Stomach (tissue), 9 donors: Measurements from ENCODE around the gene IGFBP3. TPM values are rescaled to one million over a fixed set of nuclear protein-coding genes. Genes with fewer than 3 reads are reported as not detected.
"Not testable (repeated sequence)": the region's sequence is repeated elsewhere in the genome, so short reads cannot be mapped to it uniquely, and the experiment has no call there.

ENCODE experiments used
- DNase-seq, 2 donors: peaks; one replicate each; pipeline versions ENCODE4 v3.0.0 to v3.0.0-alpha.2; 2013 to 2019
- H3K27ac ChIP-seq, 5 donors: fragments of 200-600 bp in 4 of 5; sonication (generic) in 4 of 5; one replicate each; pipeline ENCODE4 v1.5.1; 2013 to 2019; ENCODE audit warnings: mild to moderate bottlenecking in 1 of 5, moderate library complexity in 1 of 5
- H3K27me3 ChIP-seq, 3 donors: fragments of 200-600 bp; sonication (generic); one replicate each; pipeline ENCODE4 v1.5.1; 2017 to 2019; ENCODE audit warnings: mixed run types in 1 of 3
- H3K36me3 ChIP-seq, 4 donors: fragments of 200-600 bp; sonication (generic); 1 replicate in 3 of 4; 2 replicates in 1 of 4; pipeline ENCODE4 v1.5.1; 2016 to 2019
- H3K4me1 ChIP-seq, 4 donors: fragments of 200-600 bp; sonication (generic); one replicate each; pipeline ENCODE4 v1.5.1; 2016 to 2019
- H3K4me3 ChIP-seq, 4 donors: fragments of 200-600 bp; sonication (generic) in 3 of 4; one replicate each; pipeline ENCODE4 v1.5.1; 2016 to 2019; ENCODE audit warnings: mild to moderate bottlenecking in 1 of 4
- H3K9me3 ChIP-seq, 4 donors: fragments of 200-600 bp; sonication (generic); one replicate each; pipeline ENCODE4 v1.5.1; 2016 to 2019
- EP300 ChIP-seq: sonication (generic); formaldehyde crosslinking; IDR thresholded peaks from one replicate; pipeline ENCODE4 v1.6.1; 2017; ENCODE audit warnings: antibody characterized with exemption
- POLR2A ChIP-seq, 4 donors: fragments of 450-650 bp; IDR thresholded peaks; one replicate each; pipeline ENCODE4 v1.6.1; 2016; ENCODE audit warnings: antibody characterized with exemption in 4 of 4, control low read depth in 2 of 4, mild to moderate bottlenecking in 1 of 4, moderate library complexity in 1 of 4
- POLR2AphosphoS5 ChIP-seq, 3 donors: sonication (generic); formaldehyde crosslinking; IDR thresholded peaks; one replicate each; pipeline ENCODE4 v1.6.1; 2016; ENCODE audit warnings: antibody characterized with exemption in 3 of 3
- WGBS, 5 donors: extraction: QIAGEN DNeasy Blood & Tissue Kit in 3 of 5; methylation state at CpG; one replicate each; pipeline versions ENCODE4 v1.1.5 to v1.1.7; 2013 to 2018; 5-methylcytosine and 5-hydroxymethylcytosine counted together
- intact Hi-C: fragments of 100-400 bp; cut with DNase I; formaldehyde crosslinking; loops from one replicate; pipeline ENCODE4 v1.15.1; 2023; ENCODE audit warnings: low total_unique reads
- polyA plus RNA-seq, 3 donors: library from polyadenylated mRNA; stranded (reverse); fragments of 200-250 nt; gene quantifications; one replicate each; pipeline ENCODE4 v1.2.3, GENCODE V29; 2013
- total RNA-seq, 5 donors: library from RNA; depleted of rRNA; stranded (reverse); fragments of >200 nt; gene quantifications; one replicate each; pipeline versions ENCODE4 v1.1.0 to v1.2.3, GENCODE V29; 2014 to 2016
- TF ChIP-seq, protein P1 (sequence below), 7 experiments: fragments of 450-650 bp in 4 of 7; fragments of 200-600 bp in 3 of 7; sonication (generic) in 3 of 7; IDR thresholded peaks; one replicate each; pipeline ENCODE4 v1.5.1; 2016 to 2019; ENCODE audit warnings: antibody characterized with exemption in 7 of 7, control low read depth in 2 of 7, mild to moderate bottlenecking in 1 of 7
- donor health status: healthy with polysubstance abuse.
- donor health status: Bipolar disorder and iron deficiency.
- donor health status: healthy.

IGFBP3 gene
- total and polyA plus RNA-seq, 8 donors: 12.1 to 218 (median 53.9) TPM

DNA sequence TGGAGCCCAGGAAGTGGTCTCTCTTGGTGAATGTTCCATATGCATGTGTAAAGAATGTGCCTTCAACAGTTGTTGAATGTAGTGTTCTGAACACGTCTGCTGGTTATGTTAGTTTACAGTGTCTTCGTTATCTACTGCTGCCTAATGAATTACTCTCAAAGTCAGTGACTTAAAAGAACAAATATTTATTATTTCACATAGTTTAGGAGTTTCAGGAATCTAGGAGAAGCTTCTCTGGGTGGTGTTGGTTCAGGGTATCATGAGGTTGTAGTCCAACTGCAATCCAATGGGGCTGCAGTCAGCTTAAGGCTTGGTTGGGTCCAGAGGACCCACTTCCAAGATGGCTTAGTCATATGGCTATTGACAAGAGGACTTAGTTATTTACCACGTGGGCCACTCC, 36.6 kb upstream of the IGFBP3 start:
- intact Hi-C loops: no loop called here
- Histone ChIP-seq H3K27ac (no peak overlapping the region), H3K4me3 (no peak overlapping the region), H3K4me1 (no peaks in the 10 kb centered on the region), H3K27me3 (no peaks in the 10 kb centered on the region), H3K9me3 (peaks cover 0 to 10% (median 9%) of the 10 kb centered on the region in 4 donors), H3K36me3 (no peaks in the 10 kb centered on the region)
- TF ChIP-seq, protein P1, sequence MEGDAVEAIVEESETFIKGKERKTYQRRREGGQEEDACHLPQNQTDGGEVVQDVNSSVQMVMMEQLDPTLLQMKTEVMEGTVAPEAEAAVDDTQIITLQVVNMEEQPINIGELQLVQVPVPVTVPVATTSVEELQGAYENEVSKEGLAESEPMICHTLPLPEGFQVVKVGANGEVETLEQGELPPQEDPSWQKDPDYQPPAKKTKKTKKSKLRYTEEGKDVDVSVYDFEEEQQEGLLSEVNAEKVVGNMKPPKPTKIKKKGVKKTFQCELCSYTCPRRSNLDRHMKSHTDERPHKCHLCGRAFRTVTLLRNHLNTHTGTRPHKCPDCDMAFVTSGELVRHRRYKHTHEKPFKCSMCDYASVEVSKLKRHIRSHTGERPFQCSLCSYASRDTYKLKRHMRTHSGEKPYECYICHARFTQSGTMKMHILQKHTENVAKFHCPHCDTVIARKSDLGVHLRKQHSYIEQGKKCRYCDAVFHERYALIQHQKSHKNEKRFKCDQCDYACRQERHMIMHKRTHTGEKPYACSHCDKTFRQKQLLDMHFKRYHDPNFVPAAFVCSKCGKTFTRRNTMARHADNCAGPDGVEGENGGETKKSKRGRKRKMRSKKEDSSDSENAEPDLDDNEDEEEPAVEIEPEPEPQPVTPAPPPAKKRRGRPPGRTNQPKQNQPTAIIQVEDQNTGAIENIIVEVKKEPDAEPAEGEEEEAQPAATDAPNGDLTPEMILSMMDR (IDR thresholded peaks at IDR 0.05): no peak
- no peak for TF ChIP-seq POLR2A (IDR thresholded peaks at IDR 0.05)
- TF ChIP-seq POLR2AphosphoS5 (IDR thresholded peaks at IDR 0.05): no peak
- TF ChIP-seq EP300: no peak
- 56 to 70% (median 68%) methylated on average over 3 of the region's 3 CpGs for WGBS, 5 donors
- DNase-seq: no peak

DNA sequence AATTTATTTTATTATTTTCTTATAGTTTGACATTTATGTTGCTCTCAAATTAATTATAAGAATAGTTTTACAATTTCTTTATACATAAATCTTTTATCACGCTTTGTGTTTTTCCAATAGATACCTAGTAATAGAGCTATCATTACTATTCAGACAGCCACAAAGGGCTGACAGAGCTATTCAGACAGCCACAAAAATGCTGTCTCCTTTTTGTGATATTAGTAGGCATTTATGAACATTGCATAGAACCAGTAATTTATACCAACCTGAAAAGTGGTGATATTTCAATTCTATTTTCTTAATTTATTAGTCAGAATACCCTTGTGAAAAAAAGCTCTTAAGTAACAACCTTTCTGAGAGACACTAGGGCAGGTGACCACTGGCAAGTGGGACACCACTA, 34.2 kb upstream of the IGFBP3 start:
- 86 to 98% (median 94%) methylated on average over 1 of the region's 1 CpG for WGBS, 5 donors
- Histone ChIP-seq H3K4me3 (no peak overlapping the region), H3K36me3 (no peaks in the 10 kb centered on the region), H3K9me3 (peaks cover 0 to 10% (median 9%) of the 10 kb centered on the region in 4 donors), H3K27ac (no peak overlapping the region), H3K27me3 (no peaks in the 10 kb centered on the region), H3K4me1 (no peaks in the 10 kb centered on the region)
- intact Hi-C loops: no loop called here
- DNase-seq: no peak
- no peak for TF ChIP-seq POLR2A (IDR thresholded peaks at IDR 0.05)

DNA sequence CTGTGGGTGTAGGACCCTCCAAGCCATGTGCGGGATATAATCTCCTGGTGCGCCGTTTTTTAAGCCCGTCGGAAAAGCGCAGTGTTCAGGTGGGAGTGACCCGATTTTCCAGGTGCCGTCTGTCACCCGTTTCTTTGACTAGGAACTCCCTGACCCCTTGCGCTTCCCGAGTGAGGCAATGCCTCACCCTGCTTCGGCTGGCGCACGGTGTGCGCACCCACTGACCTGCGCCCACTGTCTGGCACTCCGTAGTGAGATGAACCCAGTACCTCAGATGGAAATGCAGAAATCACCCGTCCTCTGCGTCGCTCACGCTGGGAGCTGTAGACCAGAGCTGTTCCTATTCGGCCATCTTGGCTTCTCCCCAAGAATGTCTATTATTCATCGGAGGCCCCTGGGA, 32.0 kb upstream of the IGFBP3 start:
- not testable (repeated sequence) for H3K27me3 ChIP-seq, H3K36me3 ChIP-seq, H3K4me1 ChIP-seq

DNA sequence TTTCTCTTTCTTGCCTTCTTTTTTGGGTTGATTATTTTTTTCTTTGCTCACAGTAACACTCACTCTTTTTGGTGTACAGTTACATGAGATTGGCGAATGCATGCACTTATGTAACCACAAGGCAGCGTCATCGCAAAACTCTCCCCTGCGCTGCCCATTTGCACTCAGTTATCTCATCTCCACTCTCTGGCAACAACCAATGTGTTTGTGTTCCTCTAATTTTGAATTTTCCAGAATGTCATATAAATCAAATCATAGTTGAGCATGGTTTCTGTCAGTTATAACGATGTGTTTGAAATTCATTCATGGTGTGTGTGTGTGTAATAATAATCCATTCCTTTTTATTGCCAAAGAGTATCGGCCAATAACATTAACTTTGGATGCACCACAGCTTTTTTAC, 23.0 kb upstream of the IGFBP3 start:
- Histone ChIP-seq H3K27me3 (no peaks in the 10 kb centered on the region), H3K27ac (no peak overlapping the region), H3K36me3 (no peaks in the 10 kb centered on the region), H3K4me3 (no peak overlapping the region), H3K9me3 (no peaks in the 10 kb centered on the region), H3K4me1 (no peaks in the 10 kb centered on the region)
- no peak for DNase-seq
- TF ChIP-seq, protein P1 (IDR thresholded peaks at IDR 0.05): no peak
- TF ChIP-seq POLR2AphosphoS5 (IDR thresholded peaks at IDR 0.05): no peak
- no peak for TF ChIP-seq POLR2A (IDR thresholded peaks at IDR 0.05)
- no peak for TF ChIP-seq EP300
- WGBS, 5 donors: 82 to 94% (median 89%) methylated on average over 6 of the region's 6 CpGs
- intact Hi-C loops: no loop called here

More for the DNA sequence above, 32.0 kb upstream of the IGFBP3 start:
- H3K9me3 ChIP-seq: peaks cover 0 to 10% (median 9%) of the 10 kb centered on the region in 4 donors
- H3K4me3 ChIP-seq, H3K27ac ChIP-seq, intact Hi-C loops, DNase-seq: not testable (repeated sequence)
- WGBS, 5 donors: 86 to 97% (median 94%) methylated on average over 14 to 23 of the region's 23 CpGs

DNA sequence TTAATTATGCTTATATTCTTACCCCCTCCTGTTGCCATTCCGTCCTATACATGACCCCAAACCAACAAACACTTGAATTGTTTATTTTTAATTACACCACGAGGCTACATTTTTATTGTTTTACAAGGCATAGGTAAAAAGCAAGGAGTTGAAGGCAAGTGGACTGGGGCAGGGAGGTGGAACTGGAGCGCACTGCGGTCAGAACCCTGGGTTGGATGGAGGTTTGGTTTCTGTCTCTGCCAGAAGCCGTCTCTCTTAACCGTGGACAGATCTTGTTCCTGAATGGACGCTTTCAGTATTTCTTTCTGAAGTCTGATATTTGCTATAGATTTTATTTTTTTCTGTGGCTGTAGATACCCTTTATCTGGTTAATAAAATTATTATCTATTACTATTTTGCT, 19.9 kb upstream of the IGFBP3 start:
- Histone ChIP-seq H3K36me3 (no peaks in the 10 kb centered on the region), H3K9me3 (no peaks in the 10 kb centered on the region), H3K4me1 (no peaks in the 10 kb centered on the region), H3K4me3 (no peak overlapping the region), H3K27me3 (no peaks in the 10 kb centered on the region), H3K27ac (no peak overlapping the region)
- no peak for DNase-seq
- WGBS, 5 donors: 64 to 72% (median 66%) methylated on average over 7 of the region's 7 CpGs
- TF ChIP-seq EP300 (no peak), POLR2A (IDR thresholded peaks at IDR 0.05) (no peak), POLR2AphosphoS5 (IDR thresholded peaks at IDR 0.05) (no peak)
- TF ChIP-seq, protein P1 (IDR thresholded peaks at IDR 0.05): no peak
- intact Hi-C loops: no loop called here

DNA sequence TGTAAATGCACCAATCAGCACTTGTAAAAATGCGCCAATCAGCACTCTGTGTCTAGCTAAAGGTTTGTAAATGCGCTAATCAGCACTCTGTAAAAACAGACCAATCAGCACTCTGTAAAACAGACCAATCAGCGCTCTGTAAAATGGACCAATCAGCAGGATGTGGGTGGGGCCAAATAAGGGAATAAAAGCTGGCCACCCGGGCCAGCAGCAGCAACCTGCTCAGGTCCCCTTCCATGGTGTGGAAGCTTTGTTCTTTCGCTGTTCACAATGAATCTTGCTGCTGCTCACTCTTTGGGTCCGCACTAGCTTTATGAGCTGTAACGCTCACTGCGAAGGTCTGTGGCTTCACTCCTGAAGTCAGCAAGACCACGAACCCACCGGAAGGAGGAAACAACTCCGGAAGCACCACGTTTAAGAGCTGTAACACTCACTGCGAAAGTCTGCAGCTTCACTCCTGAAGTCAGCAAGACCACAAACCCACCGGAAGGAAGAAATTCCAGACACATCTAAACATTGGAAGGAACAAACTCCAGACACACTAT, 19.2 kb upstream of the IGFBP3 start:
- DNase-seq, H3K27ac ChIP-seq, H3K9me3 ChIP-seq, H3K36me3 ChIP-seq, H3K27me3 ChIP-seq, H3K4me1 ChIP-seq, intact Hi-C loops, H3K4me3 ChIP-seq: not testable (repeated sequence)
- WGBS, 5 donors: 69 to 85% (median 78%) methylated on average over 14 of the region's 14 CpGs
